ENCODE measurements around the gene PLCL1.

DNA sequence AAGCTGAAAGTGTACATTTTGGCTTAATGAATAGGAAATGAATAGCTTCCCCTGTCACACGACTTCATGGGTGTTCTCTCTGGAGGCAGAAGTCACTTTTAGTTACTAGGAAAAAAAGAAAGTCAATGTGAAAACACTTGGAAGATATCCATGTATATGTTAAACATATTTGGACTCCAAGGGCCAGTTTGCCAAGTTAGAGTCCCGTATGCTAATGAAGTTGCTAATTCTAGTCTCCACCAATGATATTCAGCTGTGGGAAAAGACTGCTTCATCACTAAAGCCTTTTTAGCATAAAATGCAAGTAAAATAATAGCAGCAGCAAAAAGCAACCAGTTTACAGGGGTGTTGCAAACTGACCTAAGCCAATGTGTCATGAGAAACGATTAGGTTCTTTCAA lies 108.7 kb downstream of the PLCL1 start:
- TF ChIP-seq EZH2phosphoT487 (IDR thresholded peaks at IDR 0.05; ENCODE audit: borderline replicate concordance, low read depth) (no peak), POLR2AphosphoS5 (IDR thresholded peaks at IDR 0.05; ENCODE audit: low read depth, low read length) (no peak)
- TF ChIP-seq, protein P1, sequence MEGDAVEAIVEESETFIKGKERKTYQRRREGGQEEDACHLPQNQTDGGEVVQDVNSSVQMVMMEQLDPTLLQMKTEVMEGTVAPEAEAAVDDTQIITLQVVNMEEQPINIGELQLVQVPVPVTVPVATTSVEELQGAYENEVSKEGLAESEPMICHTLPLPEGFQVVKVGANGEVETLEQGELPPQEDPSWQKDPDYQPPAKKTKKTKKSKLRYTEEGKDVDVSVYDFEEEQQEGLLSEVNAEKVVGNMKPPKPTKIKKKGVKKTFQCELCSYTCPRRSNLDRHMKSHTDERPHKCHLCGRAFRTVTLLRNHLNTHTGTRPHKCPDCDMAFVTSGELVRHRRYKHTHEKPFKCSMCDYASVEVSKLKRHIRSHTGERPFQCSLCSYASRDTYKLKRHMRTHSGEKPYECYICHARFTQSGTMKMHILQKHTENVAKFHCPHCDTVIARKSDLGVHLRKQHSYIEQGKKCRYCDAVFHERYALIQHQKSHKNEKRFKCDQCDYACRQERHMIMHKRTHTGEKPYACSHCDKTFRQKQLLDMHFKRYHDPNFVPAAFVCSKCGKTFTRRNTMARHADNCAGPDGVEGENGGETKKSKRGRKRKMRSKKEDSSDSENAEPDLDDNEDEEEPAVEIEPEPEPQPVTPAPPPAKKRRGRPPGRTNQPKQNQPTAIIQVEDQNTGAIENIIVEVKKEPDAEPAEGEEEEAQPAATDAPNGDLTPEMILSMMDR (IDR thresholded peaks at IDR 0.05) = no peak

Measured in SK-N-SH (cell line).